H7 (cell line): ENCODE results near the gene PRR7. TPM values are rescaled to one million over a fixed set of nuclear protein-coding genes. Genes with fewer than 3 reads are reported as not detected.
A peak's percentile ranks its signal among the peaks of the same experiment; 100 is the strongest.
"Not testable (repeated sequence)": the region's sequence is repeated elsewhere in the genome, so short reads cannot be mapped to it uniquely, and the experiment has no call there.

Experiments used
- DNase-seq: peaks from one replicate; pipeline ENCODE4 v3.0.0; 2012
- H3K27me3 ChIP-seq: 2 replicates; pipeline ENCODE4 v1.6.0; 2011; ENCODE audit warnings: mild to moderate bottlenecking, low read length; ENCODE audit not compliant: control insufficient read depth, insufficient read depth
- H3K36me3 ChIP-seq: replicated peaks from 2 replicates; pipeline ENCODE4 v1.5.1; 2011; ENCODE audit warnings: low read length; ENCODE audit not compliant: control insufficient read depth, insufficient read depth
- H3K4me3 ChIP-seq: 2 replicates; pipeline ENCODE4 v1.5.1; 2011; ENCODE audit warnings: low read depth, mild to moderate bottlenecking, control low read depth, low read length, moderate library complexity; ENCODE audit not compliant: insufficient read depth
- total RNA-seq: library from RNA; depleted of rRNA; stranded (reverse); fragments of >200 nt; shearing (Covaris generic); gene quantifications from 2 replicates; pipeline ENCODE4 v1.2.3, GENCODE V29; 2014

The PRR7 gene
- total RNA-seq, 1 experiment from 2014 or later = 12.1 TPM

DNA sequence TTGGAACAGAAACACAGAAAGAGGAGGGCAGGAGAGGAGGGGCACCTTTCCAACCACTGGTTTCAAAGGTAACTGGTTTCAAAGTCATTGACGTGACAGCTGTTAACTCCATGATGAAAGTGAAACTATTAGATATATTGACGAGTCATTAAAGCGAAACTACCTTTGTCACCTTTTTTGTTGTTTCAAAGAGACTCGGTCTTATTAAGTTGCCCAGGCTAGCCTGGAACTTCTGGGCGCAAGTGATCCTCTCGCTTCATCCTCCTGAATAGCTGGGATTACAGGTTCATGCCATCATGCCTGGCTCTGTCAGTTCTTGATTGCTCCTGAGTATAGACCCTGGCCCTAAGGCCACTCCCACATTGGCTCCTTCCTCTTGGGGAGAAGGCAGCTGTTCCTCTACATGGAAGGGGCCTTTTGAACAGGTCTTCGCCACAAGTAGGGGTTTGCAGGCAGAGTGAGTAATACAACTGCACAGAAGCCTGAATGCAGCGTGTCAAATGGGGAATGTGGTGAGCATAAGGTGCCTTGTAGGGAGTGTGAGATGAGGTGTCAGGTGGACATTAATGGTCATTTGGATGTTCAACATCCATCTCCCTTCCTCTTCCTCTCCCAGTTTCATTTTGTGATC is 33.9 kb upstream of the PRR7 start:
- Histone ChIP-seq H3K36me3 (no peaks in the 10 kb centered on the region), H3K27me3 (no peaks in the 10 kb centered on the region; the same call in 1 of the 2 replicates), H3K4me3 (no peak overlapping the region)
- DNase-seq = no peak

DNA sequence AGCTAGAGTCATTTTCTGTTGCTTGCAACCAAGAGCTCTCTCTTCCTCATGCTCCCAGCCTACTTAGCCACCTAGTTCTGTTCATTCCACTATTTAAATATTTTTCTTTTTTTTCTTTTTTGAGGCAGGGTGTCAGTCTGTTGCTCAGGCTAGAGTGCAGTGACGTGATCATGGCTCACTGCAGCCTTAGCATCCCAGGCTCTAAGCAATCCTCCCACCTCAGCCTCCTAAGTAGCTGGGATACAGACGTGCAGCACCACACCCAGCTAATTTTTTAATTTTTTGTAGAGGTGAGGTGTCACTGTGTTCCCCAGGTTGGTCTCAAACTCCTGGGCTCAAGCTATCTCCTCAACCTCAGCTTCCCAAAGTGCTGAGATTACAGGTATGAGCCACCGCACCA is 32.1 kb upstream of the PRR7 start:
- no peaks in the 10 kb centered on the region; the same call in 1 of the 2 replicates for H3K27me3 ChIP-seq
- no peaks in the 10 kb centered on the region for H3K36me3 ChIP-seq
- no peak for DNase-seq
- H3K4me3 ChIP-seq = no peak overlapping the region

DNA sequence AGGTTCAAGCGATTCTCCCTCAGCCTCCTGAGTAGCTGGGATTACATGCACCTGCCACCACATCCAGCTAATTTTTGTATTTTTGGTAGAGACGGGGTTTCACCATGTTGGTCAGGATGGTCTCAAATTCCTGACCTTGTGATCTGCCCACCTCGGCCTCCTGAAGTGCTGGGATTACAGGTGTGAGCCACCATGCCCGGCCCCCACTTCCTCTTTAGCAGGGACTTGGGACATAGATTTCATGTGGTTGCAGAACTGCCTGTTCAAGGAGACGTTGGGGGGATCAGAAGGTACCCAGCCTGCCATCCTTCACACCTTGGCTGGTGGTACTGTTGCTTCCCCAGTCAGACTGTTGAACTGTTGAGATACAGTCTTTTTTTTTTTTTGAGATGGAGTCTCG is 29.5 kb upstream of the PRR7 start:
- H3K36me3 ChIP-seq, DNase-seq, H3K27me3 ChIP-seq: not testable (repeated sequence)

DNA sequence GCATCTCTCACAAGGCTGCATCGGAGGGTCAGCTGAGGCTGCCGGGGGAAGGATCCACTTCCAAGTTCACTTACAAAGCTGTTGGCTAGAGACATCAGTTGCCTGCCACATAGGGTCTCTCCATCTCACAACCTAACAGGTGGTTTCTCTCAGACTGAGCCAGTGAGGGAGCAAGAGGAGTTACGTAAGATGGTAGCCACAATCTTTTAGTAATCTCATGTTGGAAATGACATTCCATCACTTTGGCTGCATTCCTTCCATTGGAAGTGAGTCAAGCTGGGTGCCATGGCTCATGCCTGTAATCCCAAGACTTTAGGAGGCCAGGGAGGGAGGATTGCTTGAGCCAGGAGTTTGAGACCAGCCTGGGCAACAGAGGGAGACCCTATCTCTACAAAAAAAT is 27.6 kb upstream of the PRR7 start:
- H3K36me3 ChIP-seq = no peaks in the 10 kb centered on the region
- DNase-seq = no peak
- no peak overlapping the region for H3K4me3 ChIP-seq
- no peaks in the 10 kb centered on the region; the same call in 1 of the 2 replicates for H3K27me3 ChIP-seq

More for the DNA sequence above, 29.5 kb upstream of the PRR7 start:
- H3K4me3 ChIP-seq = not testable (repeated sequence)

DNA sequence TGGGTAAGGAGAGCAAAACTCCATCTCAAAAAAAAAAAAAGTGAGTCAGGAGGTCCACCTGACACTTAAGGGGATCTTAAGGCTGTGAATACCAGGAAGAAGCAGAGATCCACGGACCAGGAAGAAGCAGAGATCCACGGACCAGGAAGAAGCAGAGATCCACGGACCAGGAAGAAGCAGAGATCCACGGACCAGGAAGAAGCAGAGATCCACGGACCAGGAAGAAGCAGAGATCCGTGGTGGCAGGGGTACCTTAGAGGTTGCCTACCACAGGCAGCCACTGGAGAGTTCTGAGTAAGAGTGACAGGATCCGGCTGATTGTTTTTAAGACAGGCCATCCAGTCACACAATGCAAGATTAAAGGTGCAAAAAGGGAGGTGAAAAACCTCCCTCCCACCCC is 26.1 kb upstream of the PRR7 start:
- not testable (repeated sequence) for DNase-seq, H3K36me3 ChIP-seq, H3K27me3 ChIP-seq, H3K4me3 ChIP-seq

DNA sequence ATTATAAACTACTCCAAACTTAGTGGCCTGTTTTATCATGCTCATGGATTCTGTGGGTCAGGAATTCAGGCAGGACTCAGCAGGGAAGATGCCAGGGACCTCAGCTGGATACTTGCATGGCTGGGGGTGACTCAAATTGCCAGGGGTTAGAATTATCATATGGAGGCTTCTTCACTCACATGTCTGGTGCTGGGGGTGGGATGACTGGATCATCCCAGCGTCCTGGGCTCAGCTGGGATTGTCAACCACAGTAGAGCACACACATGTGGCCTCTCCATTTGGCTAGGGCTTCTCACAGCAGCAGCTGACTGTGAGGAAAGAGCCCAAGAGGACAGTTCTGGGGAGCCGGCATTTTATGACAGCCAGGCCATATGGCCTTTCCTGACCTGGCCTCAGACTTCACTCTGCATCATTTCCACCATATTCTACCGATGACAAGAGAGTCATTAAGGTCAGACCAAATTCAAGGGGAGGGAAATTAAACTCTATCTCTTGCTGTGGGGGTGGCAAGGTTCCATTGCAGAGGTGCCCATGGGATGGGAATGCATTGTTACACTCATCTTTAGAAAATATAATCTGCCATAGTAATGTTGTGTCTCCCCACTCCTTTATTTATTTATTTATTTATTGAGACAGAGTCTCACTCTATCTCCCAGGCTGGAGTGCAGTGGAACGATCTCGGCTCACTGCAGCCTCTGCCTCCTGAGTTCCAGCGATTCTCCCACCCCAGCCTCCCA is 25.4 kb upstream of the PRR7 start:
- H3K36me3 ChIP-seq = no peaks in the 10 kb centered on the region
- H3K4me3 ChIP-seq = no peak overlapping the region
- no peak for DNase-seq
- no peaks in the 10 kb centered on the region for H3K27me3 ChIP-seq

DNA sequence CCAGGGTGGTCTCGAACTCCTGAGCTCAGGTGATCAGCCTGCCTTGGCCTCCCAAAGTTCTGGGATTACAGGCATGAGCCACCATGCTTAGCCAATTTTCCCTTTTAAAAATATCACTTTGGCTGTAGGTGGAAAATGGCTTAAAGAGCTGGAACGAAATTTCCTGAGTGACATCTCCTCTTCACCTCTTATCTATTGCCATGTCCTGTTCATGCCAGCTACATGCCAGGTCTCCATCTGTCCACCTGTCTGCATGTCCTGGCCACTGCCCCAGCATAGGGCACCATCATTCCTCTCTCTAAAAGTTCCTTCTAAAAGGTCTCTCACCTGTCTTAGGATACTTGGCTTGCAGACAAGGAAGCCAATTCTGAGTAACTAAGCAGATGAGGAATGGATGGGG is 22.9 kb upstream of the PRR7 start:
- no peaks in the 10 kb centered on the region for H3K27me3 ChIP-seq
- DNase-seq = no peak
- H3K36me3 ChIP-seq = no peaks in the 10 kb centered on the region; the same call in 1 of the 2 replicates
- H3K4me3 ChIP-seq = no peak overlapping the region

DNA sequence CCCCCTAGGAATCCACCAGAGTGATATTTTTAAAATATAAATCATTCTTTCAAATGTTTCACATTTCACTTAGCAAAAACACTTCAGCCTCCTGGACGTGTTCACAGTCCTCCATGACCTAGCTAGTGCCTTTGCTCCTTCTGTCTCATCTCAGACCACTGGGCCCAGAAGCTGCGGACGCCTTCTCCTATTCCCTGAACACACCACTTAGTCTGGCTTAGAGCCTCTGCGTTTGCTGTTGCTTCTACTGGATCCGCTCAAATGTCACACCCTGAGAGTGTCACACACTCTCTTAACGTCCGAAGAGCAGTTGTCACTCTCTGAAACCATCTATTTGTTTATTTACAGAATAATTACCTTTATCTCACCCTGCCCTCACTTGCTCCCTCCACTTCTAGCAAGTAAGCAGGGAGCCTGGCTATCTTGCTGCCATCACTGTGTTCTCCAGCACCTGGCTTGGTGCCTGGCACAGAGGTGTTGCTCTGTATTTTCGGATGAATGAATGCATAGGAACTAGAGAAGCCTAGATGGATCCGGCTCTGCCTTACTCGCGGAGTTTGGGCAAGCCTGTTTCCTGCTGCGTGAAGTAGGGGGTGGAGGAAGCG is 21.3 kb upstream of the PRR7 start:
- Histone ChIP-seq H3K27me3 (no peaks in the 10 kb centered on the region), H3K36me3 (peaks cover 1% of the 10 kb centered on the region; the same call in 1 of the 2 replicates), H3K4me3 (peak overlapping the region; percentile 69)
- no peak for DNase-seq

DNA sequence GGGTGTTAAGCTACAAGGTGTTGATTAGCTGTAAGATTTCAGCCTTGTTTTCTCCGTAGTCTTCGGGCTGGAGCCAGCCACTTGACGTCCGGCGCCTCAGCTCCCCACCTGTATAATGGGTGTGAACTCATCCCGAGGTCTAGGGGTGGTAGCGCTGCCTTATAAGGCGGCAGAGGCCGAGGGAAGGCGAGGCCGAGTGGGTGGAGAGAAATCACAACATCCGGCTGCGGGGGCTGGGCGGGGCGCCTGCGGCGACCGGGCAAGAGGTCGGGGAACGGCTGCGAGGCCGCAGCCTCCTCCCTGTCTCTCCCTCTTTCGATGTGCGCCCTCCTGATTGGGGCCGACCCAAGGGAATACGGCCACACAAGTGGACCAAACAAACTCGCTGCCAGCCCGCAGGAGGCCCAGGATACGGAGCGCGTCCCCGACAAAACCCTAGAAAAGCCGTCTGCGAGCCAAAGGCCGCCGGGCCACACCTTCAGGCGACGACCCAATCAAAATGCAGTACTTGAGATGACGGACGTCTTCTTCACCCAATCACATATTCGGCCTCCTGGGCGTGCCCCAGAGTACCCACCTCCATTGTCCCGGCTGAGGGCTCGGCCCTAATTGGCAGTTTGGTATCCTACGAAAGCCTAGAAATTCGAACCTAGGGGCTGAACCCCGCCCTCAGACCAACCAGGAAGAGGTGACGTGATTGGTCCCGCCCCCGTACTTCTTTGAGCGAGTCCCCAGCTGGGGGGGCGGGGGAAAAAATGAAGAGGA is 20.6 kb upstream of the PRR7 start:
- no peaks in the 10 kb centered on the region for H3K27me3 ChIP-seq
- DNase-seq = peak; percentile 99
- H3K4me3 ChIP-seq = peak overlapping the region; percentile 69
- peaks cover 4% of the 10 kb centered on the region for H3K36me3 ChIP-seq

DNA sequence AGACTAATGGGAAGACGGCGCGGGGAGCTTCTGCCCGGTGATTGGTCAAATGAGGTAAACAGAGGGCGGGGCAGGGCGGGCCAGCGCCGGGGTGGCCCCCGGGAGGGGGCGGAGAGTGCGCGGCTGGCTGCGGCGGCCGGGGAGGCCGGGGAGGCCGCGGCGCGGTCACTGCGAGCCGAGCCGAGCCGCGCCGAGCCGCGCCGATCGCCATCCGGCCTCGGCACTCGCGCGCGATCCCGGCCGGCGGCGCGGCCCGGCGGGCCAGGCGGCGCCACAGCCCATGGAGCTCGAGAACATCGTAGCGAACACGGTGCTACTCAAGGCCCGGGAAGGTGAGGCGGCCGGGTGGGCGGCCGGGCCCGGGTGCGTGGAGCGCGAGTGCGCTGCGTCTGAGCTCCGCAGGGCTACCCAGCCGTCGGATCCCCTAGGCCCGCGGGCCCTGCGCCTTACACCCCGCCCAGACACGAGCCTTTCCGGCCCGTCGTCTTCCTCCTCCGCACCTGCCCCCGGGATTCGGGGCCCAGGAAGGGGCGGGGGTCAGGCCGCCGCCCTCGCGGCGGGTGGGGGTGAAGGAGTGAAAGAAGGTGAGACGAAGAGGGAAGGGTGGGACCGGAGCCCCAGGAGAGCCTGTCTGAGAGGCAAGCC is 19.9 kb upstream of the PRR7 start, which contains the start of gene GRK6:
Gene GRK6, plus strand, starts transcription at position 111 of the 645 bp plus-strand sequence. Its CDS starts 170 bp downstream, at position 281.
- Histone ChIP-seq H3K36me3 (peaks cover 5% of the 10 kb centered on the region), H3K4me3 (peak within 1 kb of the TSS; percentile 96), H3K27me3 (no peaks in the 10 kb centered on the region)
- DNase-seq = peak; percentile 100

DNA sequence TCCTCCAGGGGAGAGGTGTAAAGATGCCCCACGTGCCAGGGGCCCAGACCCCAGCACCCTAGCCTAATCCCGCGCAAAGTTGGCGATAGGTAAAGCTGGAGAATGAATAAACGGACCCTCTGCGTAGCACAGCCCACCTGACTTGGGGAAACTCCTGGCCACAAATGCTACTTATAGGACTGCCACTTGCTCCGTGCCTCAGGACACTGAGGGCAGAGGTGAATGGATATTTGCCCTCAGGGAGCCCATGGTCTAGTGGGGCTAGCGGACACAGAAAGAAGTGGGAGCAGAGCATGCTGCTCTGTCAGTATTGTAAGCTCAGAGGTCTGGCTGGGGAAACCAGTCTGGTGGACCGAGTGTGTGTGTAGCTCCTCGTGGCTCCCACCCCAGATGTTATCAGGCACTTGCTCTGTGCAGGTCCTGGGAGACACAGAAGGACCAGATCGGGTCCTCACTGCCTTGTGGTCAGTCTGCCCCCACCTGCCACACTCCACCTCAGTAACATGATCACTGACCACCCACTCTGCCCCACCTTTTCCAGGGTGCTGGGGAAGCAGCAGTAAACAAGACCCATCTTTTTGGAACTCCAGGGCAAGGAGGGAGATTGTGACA is 19.3 kb upstream of the PRR7 start:
- Histone ChIP-seq H3K27me3 (no peaks in the 10 kb centered on the region), H3K36me3 (peaks cover 6% of the 10 kb centered on the region), H3K4me3 (peak overlapping the region; percentile 96)
- DNase-seq = no peak

DNA sequence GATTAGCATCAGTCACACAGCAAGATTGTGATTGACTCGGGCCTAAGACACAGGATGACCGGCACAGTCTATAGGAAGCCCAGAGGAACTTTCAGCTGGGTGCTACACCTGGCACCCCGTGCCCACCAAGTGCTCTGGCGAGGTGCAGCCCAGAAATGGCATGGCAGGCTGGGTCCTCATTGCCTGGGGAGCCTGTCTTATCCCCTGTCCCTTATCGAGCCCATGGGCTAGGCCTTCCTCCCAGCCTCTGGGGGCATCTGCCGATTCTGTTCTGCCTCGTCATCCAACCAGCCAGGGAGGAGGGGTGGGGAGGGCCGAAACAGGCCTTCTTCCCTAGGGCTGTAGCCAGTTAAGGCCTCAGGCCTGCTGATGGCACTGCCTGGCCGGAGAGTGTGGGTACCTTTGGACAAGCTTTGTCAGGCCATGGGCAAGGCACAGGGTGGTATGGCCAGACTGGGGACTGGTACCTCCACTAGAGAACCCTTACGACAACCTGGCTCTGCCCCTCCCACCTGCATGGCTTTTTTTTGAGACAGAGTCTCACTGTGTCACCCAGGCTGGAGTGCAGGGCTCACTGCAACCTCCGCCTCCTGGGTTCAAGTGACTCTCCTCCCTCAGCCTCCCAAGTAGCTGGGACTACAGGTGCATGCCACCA is 18.6 kb upstream of the PRR7 start:
- H3K27me3 ChIP-seq = no peaks in the 10 kb centered on the region
- DNase-seq = no peak
- H3K4me3 ChIP-seq = no peak overlapping the region
- H3K36me3 ChIP-seq = peaks cover 14% of the 10 kb centered on the region

DNA sequence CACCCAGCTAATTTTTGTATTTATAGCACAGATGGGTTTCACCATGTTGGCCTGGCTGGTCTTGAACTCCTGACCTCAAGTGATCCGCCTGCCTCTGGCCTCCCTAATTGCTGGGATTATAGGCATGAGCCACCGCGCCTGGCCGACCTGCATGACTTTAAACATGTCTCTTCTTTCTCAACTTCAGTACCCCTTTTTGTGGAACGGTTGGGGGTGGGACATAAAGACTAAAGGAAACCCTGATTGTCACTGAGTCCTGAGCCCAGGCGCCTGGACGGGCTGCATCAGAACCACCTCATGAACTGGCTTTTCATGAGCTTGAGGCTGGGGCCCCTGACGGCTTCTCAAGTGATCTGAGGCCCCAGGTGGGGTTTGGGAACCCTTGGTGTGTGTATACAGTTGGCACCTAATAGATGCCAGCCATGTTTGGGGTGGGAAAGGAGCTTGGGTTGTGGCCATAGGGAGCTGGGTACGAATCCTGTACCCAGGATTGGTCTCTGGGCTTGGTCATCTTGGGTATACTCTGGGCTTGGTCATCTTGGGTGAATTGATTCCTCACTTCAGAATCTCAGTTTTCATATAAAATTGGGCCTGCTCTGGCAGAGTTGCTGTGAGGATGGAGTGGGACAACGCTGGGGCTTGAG is 17.9 kb upstream of the PRR7 start:
- H3K27me3 ChIP-seq = no peaks in the 10 kb centered on the region
- peaks cover 16% of the 10 kb centered on the region for H3K36me3 ChIP-seq
- H3K4me3 ChIP-seq = no peak overlapping the region
- DNase-seq = no peak
